Measurements from ENCODE around the gene PDE2A. TPM values are rescaled to one million over a fixed set of nuclear protein-coding genes. Genes with fewer than 3 reads are reported as not detected.

PDE2A gene
- total and polyA plus RNA-seq, 7 donors = 6.0 to 20.1 (median 8.8) TPM

- Histone ChIP-seq H3K9me3 (no peaks in the 10 kb centered on the region), H3K27ac (no peak overlapping the region), H3K4me1 (no peaks in the 10 kb centered on the region), H3K4me3 (no peak overlapping the region), H3K27me3 (ENCODE audit: insufficient read depth in 3 of 3, low read length in 2 of 3) (peaks cover 0 to 66% (median 21%) of the 10 kb centered on the region in 3 donors), H3K36me3 (ENCODE audit: insufficient read depth in 1 of 2, low read depth in 1 of 2) (no peaks in the 10 kb centered on the region)
- whole genome bisulfite sequencing, 3 donors = 23 to 31% (median 23%) methylated on average over 12 of the region's 12 CpGs
- TF ChIP-seq CTCF (IDR thresholded peaks at IDR 0.05) = no peak
- ATAC-seq = no peak
- intact Hi-C loops (cut with DNase I) = no loop called here
- DNase-seq = no peak
Observed at GRCh38 chr11:72673284-72673942, 809 bp downstream of the PDE2A start.

GRCh38 chr11:72672597-72673238 is 1.5 kb downstream of the PDE2A start:
- DNase-seq = no peak
- 60 to 69% (median 69%) methylated on average over 4 of the region's 4 CpGs for whole genome bisulfite sequencing, 3 donors

GRCh38 chr11:72671152-72672099 is 2.8 kb downstream of the PDE2A start:
- intact Hi-C loops (cut with DNase I) = no loop called here
- TF ChIP-seq CTCF (IDR thresholded peaks at IDR 0.05) = no peak
- peaks cover 0 to 46% (median 15%) of the 10 kb centered on the region in 3 donors for H3K27me3 ChIP-seq (ENCODE audit: insufficient read depth in 3 of 3, low read length in 2 of 3)
- no peak overlapping the region for H3K27ac ChIP-seq
- H3K4me3 ChIP-seq = no peak overlapping the region
- DNase-seq (no peak), ATAC-seq (no peak)
- 47 to 50% (median 50%) methylated on average over 7 to 8 of the region's 8 CpGs for WGBS, 3 donors
- no peaks in the 10 kb centered on the region for H3K4me1 ChIP-seq
- no peaks in the 10 kb centered on the region for H3K9me3 ChIP-seq
- no peaks in the 10 kb centered on the region for H3K36me3 ChIP-seq (ENCODE audit: insufficient read depth in 1 of 2, low read depth in 1 of 2)

More at GRCh38 chr11:72672597-72673238, 1.5 kb downstream of the PDE2A start:
- peaks cover 0 to 59% (median 16%) of the 10 kb centered on the region in 3 donors for H3K27me3 ChIP-seq (ENCODE audit: insufficient read depth in 3 of 3, low read length in 2 of 3)
- intact Hi-C loops (cut with DNase I) = no loop called here
- H3K9me3 ChIP-seq = no peaks in the 10 kb centered on the region
- ATAC-seq = no peak
- H3K27ac ChIP-seq = no peak overlapping the region
- no peaks in the 10 kb centered on the region for H3K4me1 ChIP-seq
- H3K4me3 ChIP-seq = no peak overlapping the region
- H3K36me3 ChIP-seq (ENCODE audit: insufficient read depth in 1 of 2, low read depth in 1 of 2) = no peaks in the 10 kb centered on the region
- TF ChIP-seq CTCF (IDR thresholded peaks at IDR 0.05) = no peak

GRCh38 chr11:72670041-72670440 is 4.2 kb downstream of the PDE2A start:
- Histone ChIP-seq H3K27ac (no peak overlapping the region), H3K4me1 (no peaks in the 10 kb centered on the region), H3K36me3 (ENCODE audit: insufficient read depth in 1 of 2, low read depth in 1 of 2) (no peaks in the 10 kb centered on the region), H3K27me3 (ENCODE audit: insufficient read depth in 3 of 3, low read length in 2 of 3) (peaks cover 0 to 32% (median 7%) of the 10 kb centered on the region in 3 donors), H3K4me3 (no peak overlapping the region), H3K9me3 (no peaks in the 10 kb centered on the region)
- WGBS, 3 donors = 46 to 50% (median 50%) methylated on average over 4 of the region's 4 CpGs
- DNase-seq (no peak), ATAC-seq (no peak)
- no peak for TF ChIP-seq CTCF (IDR thresholded peaks at IDR 0.05)
- intact Hi-C loops (cut with DNase I) = no loop called here

Measured in psoas muscle (tissue), 8 donors.